Measurements from ENCODE around the gene G3BP1.

DNA sequence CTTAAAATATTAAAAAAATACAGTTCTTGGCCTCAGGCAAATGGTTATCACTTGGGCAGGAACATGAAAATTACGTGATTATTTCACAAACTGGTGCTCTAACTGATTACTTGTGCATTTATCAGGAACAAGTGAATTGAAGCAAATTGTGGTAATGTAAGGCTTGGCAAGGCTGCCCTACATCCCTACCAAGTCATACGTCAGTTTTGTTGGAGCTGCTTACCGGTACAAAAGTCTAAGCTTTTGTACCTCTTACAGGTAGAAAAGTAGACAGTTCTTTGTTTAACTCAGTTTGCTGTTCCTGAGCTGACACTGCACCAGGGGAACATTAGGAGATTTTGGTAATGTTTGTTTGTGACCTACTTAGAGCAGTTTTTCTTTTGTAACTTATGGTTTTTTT is 2.2 kb downstream of the G3BP1 start:
- TF ChIP-seq CTCF (conservative IDR thresholded peaks at IDR 0.05; ENCODE audit: low read length) (no peak), EZH2phosphoT487 (IDR thresholded peaks at IDR 0.05; ENCODE audit: borderline replicate concordance) (no peak)

Measured in Loucy (cell line).